ENCODE measurements around the gene ROR1. TPM values are rescaled to one million over a fixed set of nuclear protein-coding genes. Genes with fewer than 3 reads are reported as not detected.

ROR1 gene
- total RNA-seq, 2 donors from 2014 or later: 12.9 to 40.8 TPM

- H3K4me3 ChIP-seq: no peak overlapping the region
- H3K27me3 ChIP-seq: no peaks in the 10 kb centered on the region
- H3K36me3 ChIP-seq: no peaks in the 10 kb centered on the region
- no peak for TF ChIP-seq CTCF (IDR thresholded peaks at IDR 0.05)
- no peaks in the 10 kb centered on the region for H3K4me1 ChIP-seq
- no peak for DNase-seq (ENCODE audit: low spot score)
- no peak overlapping the region for H3K27ac ChIP-seq
- H3K9me3 ChIP-seq: peaks cover 0 to 18% of the 10 kb centered on the region in 2 donors
Observed at GRCh38 chr1:64061430-64062104, 287.8 kb downstream of the ROR1 start.

GRCh38 chr1:64062529-64062928 lies 288.7 kb downstream of the ROR1 start:
- no peaks in the 10 kb centered on the region for H3K4me1 ChIP-seq
- H3K27me3 ChIP-seq: no peaks in the 10 kb centered on the region
- no peak overlapping the region for H3K27ac ChIP-seq
- peaks cover 0 to 18% of the 10 kb centered on the region in 2 donors for H3K9me3 ChIP-seq
- no peak for DNase-seq (ENCODE audit: low spot score)
- H3K36me3 ChIP-seq: no peaks in the 10 kb centered on the region
- TF ChIP-seq CTCF (IDR thresholded peaks at IDR 0.05): no peak
- H3K4me3 ChIP-seq: no peak overlapping the region

- H3K9me3 ChIP-seq: peaks cover 0 to 13% of the 10 kb centered on the region in 2 donors
- no peaks in the 10 kb centered on the region for H3K27me3 ChIP-seq
- DNase-seq (ENCODE audit: low spot score): no peak
- H3K27ac ChIP-seq: no peak overlapping the region
- H3K36me3 ChIP-seq: no peaks in the 10 kb centered on the region
- no peak overlapping the region for H3K4me3 ChIP-seq
- TF ChIP-seq CTCF (IDR thresholded peaks at IDR 0.05): no peak
- no peaks in the 10 kb centered on the region for H3K4me1 ChIP-seq
Observed at GRCh38 chr1:64062941-64063581, 289.2 kb downstream of the ROR1 start.

GRCh38 chr1:64065571-64065970 lies 291.8 kb downstream of the ROR1 start:
- no peak for TF ChIP-seq CTCF (IDR thresholded peaks at IDR 0.05)
- Histone ChIP-seq H3K9me3 (no peaks in the 10 kb centered on the region), H3K4me1 (no peaks in the 10 kb centered on the region), H3K27me3 (no peaks in the 10 kb centered on the region), H3K36me3 (no peaks in the 10 kb centered on the region), H3K27ac (no peak overlapping the region), H3K4me3 (no peak overlapping the region)
- no peak for DNase-seq (ENCODE audit: low spot score)

- H3K36me3 ChIP-seq: no peaks in the 10 kb centered on the region
- peak overlapping the region in 1 of 2 donors; percentile 30 for H3K27ac ChIP-seq
- peaks cover 0 to 25% of the 10 kb centered on the region in 2 donors for H3K4me1 ChIP-seq
- H3K9me3 ChIP-seq: no peaks in the 10 kb centered on the region
- no peak for DNase-seq (ENCODE audit: low spot score)
- H3K27me3 ChIP-seq: no peaks in the 10 kb centered on the region
- H3K4me3 ChIP-seq: no peak overlapping the region
- no peak for TF ChIP-seq CTCF (IDR thresholded peaks at IDR 0.05)
Observed at GRCh38 chr1:64072089-64072793, 298.4 kb downstream of the ROR1 start.

Data from right atrium auricular region (tissue), 2 donors.